GM18870 (cell line): Measurements from ENCODE around the gene FAM234A.

Source experiments
- ATAC-seq: cut with Tn5 transposase; IDR thresholded peaks from one replicate; pipeline ENCODE4 v1.9.1; 2021; ENCODE audit warnings: moderate library complexity; ENCODE audit not compliant: unreplicated experiment

Gene FAM234A

GRCh38 chr16:296276-296675 is 61.7 kb downstream of the FAM234A start:
- no peak for ATAC-seq

DNA sequence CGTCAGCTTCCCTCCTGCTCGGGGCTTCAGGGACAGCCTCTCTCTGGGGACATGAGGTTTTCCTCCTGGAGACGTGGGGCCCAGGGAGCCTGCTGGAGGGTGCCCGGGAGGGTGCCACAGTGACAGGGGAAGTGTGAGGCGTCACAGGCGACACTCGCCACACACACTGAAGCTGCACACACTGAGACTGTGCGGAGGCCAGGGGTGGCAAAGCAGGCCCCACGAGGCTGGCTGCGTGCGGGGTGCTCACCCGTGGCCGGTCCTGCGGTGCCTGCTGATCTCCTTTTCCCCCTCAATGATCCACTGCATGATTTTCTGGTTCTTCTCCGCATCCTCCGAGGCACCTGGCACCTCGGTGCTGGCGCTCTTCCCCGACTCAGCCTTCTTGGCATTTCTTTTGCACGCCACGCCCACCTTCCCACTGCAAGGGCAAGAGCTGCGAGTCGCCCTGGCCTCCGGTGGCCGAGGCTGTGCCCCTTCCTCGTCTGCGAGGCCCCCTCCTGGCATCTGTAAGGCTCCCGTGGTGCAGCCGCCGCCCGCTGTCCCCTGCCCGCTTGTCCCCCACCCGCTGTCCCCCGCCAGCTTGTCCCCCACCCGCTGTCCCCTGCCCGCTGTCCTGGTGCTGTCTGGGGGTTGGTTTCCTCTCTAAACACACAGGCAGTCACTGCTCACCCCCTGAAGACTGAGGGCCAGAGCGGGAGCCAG is 62.3 kb downstream of the FAM234A start:
- ATAC-seq: no peak

GRCh38 chr16:297832-298231 is 63.2 kb downstream of the FAM234A start:
- ATAC-seq: no peak

DNA sequence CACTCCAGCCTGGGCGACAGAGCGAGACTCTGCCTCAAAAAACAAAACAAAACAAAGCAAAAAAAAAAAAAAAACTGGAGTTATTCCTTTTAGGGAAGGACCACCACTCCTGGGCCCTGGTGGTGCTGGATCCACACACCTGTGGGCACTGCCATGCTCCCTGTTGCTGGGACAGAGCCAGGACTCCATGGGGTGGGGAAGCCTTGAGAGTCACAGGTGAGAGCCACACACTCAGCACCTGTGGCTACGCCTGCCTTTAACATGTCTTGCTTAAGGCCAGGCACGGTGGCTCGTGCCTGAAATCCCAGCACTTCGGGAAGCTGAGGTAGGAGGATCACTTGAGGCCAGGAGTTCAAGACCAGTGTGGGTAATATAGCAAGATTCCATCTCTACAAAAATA is 66.6 kb downstream of the FAM234A start:
- ATAC-seq: no peak

DNA sequence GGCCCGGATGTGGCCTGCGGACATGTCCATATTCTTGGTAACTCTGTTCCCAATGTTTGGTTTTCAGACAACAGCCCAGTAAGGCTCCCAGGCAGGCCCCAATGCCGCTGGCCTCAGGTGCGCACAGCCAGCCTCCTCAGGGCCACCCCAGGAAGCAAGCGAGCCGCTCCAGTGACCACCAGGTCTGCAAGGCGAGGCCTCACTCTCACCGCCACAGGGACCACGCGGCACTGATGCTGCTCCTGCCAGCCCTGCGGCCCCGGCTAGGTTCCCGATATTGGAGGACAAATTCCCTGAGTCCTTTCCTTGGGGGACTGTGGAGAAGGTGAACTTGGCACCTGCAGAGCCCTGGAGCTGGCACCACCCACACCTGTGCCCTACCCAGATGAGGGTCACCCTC is 67.3 kb downstream of the FAM234A start:
- ATAC-seq: no peak

DNA sequence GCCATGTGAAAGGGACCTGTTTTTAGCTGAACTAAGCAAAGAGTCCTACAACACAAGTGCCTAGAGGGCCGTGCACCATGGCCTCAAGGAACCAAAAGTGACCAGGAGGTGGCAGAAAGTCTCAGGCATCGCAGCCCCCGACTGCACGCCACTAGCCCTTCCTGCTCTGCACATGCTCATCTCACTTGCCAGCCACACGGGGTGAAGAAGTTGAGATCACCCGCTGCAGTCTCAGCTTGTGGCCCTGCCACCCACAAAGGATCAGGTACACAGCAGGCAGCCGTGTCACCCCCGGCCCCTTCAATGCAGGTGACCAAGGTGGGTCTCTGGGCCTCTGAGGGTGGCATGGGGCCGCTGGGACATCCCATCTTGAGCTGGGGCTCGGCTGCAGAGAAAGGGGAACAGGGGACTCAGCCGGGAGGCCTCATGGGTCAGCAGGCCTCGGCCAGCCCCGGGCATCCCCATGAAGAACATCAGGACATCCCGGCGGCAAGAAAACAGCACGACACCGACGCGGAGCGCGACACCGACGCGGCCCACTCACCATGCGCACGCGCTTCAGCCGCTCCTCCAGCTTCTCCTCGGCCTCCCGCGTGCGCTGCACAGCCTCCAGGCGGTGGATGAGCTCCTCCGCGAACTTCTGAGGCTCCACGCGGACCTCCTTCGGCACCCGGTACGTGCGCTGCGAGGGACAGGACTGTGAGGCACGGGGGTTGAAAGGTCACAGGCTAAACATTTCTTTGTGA is 69.3 kb downstream of the FAM234A start:
- ATAC-seq: no peak

DNA sequence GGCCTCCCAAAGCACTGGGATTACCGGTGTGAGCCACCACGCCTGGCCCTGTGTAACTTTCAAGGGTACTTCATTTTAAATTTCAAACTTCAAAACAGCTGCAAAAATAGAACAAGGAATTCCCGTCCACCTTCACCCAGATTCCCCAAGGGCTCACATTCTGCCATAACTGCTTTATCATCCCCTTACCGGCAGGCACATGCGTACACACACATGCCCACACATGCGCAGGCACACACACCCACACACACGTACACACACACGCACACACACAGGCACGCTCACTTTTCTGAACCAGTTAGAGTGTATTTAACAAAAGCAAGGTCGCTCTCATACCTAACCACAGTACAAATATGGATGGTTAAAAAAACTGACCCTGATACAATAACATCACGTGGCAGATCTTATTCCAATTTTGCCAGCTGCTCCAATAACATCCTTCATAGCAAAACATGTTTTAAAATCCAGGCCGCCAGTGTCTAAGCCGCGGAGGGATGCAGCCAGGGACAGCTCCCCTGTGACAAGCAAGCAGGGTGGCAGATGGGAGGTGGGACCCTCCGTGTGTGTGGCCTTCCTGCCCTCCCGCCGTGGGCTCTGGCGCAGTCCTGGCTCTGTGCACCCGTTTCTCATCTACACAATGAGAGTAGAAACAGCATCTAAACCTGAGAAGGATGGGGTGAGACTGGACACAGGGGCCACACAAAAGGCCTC is 71.5 kb downstream of the FAM234A start:
- ATAC-seq: no peak

DNA sequence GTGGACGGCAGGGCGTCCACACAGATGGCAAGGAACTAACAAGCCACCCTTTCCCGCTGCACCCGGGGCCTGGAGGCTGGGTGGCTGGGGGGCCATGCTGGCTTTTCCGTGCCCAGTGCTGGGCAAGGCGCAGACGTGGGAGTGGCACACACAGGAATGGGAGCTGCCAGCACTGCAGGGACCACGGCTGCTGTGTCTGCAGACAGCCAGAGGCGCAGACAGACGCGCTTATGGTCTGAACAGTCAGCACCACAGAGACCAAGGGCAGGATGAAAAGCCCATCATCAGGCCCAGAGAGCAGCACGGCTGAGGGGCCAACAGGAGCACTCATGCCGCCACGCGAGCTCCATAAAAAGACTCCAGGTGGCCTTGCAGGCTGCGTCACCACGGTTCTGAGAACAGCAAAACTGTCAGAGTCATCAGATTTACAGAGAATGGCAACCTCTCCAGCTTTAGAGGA is 72.3 kb downstream of the FAM234A start:
- no peak for ATAC-seq

GRCh38 chr16:307691-308312 is 73.2 kb downstream of the FAM234A start:
- ATAC-seq: no peak

DNA sequence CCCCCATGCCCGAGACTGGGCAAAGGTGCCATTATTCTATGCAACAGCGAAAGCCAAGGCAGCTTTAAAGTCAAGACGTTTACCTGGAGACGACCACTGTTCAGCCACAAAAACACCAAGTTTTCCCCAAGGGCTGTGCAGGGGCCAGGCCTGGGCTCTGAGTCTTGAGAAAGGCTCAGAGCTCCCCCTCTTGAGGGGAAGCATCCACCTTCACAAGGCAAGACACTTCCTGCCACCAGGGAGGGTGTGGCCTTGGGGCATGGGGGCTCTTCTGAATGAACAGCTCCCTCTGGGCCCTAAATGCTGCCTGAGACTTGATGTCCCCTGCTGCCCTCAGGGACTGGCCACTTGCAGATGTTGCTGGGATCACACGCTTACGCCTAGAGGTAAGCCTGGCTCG is 74.9 kb downstream of the FAM234A start:
- ATAC-seq: no peak

DNA sequence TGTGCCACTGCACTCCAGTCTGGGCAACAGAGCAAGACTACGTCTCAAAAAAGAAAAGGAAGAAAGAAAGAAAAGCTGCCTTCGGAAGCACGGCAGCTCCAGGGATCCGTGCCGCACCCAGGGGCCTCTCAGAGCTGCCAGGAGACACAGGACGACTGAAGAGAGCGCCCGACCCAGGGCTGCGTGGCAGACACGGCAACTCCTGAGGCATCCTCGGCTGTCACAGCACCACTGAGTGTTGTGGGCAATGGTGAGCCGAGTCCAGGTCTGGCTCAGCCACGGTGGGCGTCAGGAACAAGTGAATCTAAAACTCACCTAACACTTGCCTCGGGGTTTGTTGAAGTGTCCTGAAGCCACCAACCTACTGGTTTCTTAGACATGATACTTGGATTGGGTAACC is 77.1 kb downstream of the FAM234A start:
- no peak for ATAC-seq

DNA sequence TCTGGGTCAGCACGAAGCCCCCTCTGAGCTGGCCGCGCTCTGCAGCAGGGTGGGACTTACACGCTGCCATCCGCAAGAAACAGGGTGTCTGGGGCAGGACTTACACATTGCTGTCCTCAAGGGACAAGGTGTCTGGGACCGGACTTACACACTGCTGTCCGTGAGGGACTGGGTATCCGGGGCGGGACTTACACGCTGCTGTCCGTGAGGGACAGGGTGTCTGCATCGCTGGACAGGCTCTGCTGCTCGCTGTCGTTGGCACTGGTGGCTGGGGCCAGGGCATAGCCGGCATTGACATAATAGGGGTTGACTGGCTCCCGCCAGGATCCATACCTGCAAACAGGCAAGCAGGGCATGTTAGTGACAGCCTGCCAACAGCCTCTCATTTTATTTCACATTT is 79.7 kb downstream of the FAM234A start:
- no peak for ATAC-seq

DNA sequence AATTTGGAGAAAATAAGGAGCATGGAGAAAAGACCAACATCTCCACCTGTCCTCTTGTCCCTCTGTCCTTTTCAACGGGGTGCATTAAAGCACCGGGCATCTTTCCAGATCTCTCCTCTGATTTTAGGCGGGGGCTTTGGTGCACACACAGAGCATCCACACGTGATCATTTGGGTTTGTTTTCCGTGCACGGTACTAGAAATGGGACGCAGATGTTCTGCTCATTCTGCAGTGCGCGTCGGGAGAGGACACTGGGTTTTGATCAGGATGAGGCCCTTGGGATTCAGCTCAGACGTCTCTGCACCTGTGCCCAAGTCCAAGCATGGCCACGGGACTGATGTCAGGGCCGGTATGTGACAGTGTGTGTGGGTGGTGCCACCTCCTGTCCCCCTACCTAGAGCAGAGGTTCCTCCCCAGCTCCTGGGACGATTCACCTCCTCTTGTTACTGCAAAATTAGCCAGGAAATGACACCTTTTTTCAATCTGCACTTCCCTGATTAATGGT is 80.2 kb downstream of the FAM234A start:
- no peak for ATAC-seq
